HEK293 (cell line): ENCODE results near the gene S1PR3.

Experiments used
- CTCF ChIP-seq: fragments of 450-650 bp; formaldehyde crosslinking; IDR thresholded peaks from 2 replicates; pipeline ENCODE4 v1.5.1; 2016; ENCODE audit warnings: missing biosample characterization, missing genetic modification characterization
- IKZF3 ChIP-seq: fragments of 450-650 bp; IDR thresholded peaks from 2 replicates; pipeline ENCODE4 v1.5.0; 2018; ENCODE audit warnings: missing biosample characterization, mild to moderate bottlenecking, missing genetic modification characterization, moderate library complexity
- REST ChIP-seq: fragments of 450-650 bp; formaldehyde crosslinking; IDR thresholded peaks from 2 replicates; pipeline ENCODE4 v1.5.1; 2016; ENCODE audit warnings: missing biosample characterization, missing genetic modification characterization
- ZBTB10 ChIP-seq: fragments of 450-650 bp; formaldehyde crosslinking; IDR thresholded peaks from 2 replicates; pipeline ENCODE4 v1.5.1; 2016; ENCODE audit warnings: missing biosample characterization, missing genetic modification characterization
- ZNF513 ChIP-seq: fragments of 450-650 bp; IDR thresholded peaks from 2 replicates; pipeline ENCODE4 v1.5.1; 2018; ENCODE audit warnings: missing biosample characterization, missing genetic modification characterization

- TF ChIP-seq REST (tag by site-specific recombination) (no peak), CTCF (tag by site-specific recombination) (no peak), ZNF513 (tag by site-specific recombination) (no peak), IKZF3 (tag by site-specific recombination) (no peak), ZBTB10 (no peak)
These were observed 38.3 kb upstream of the S1PR3 start for GRCh38 chr9:88952976-88953375.
